Esophagus (tissue), 2 donors: ENCODE data around the gene ANKLE2. TPM values are rescaled to one million over a fixed set of nuclear protein-coding genes. Genes with fewer than 3 reads are reported as not detected.
"Not testable (repeated sequence)": the region's sequence is repeated elsewhere in the genome, so short reads cannot be mapped to it uniquely, and the experiment has no call there.

Experiments
- H3K27ac ChIP-seq, 2 donors: one replicate each; pipeline ENCODE4 v1.5.1; 2013; ENCODE audit warnings: low read depth in 2 of 2, mild to moderate bottlenecking in 2 of 2, inconsistent platforms in 1 of 2, low read length in 1 of 2, moderate library complexity in 1 of 2
- H3K27me3 ChIP-seq, 2 donors: one replicate each; pipeline ENCODE4 v1.6.1; 2013; ENCODE audit warnings: low read length in 2 of 2, control low read depth in 1 of 2, mild to moderate bottlenecking in 1 of 2; ENCODE audit not compliant: insufficient read depth in 2 of 2, control insufficient read depth in 1 of 2
- H3K36me3 ChIP-seq, 2 donors: one replicate each; pipeline ENCODE4 v1.6.1; 2013; ENCODE audit warnings: low read length in 1 of 2; ENCODE audit not compliant: control insufficient read depth in 2 of 2, insufficient read depth in 2 of 2
- H3K4me1 ChIP-seq, 2 donors: one replicate each; pipeline ENCODE4 v1.6.1; 2013; ENCODE audit warnings: low read length in 1 of 2; ENCODE audit not compliant: control insufficient read depth in 2 of 2, insufficient read depth in 2 of 2
- H3K4me3 ChIP-seq, 2 donors: one replicate each; pipeline ENCODE4 v1.5.1; 2013; ENCODE audit warnings: low read length in 2 of 2, mild to moderate bottlenecking in 2 of 2, low read depth in 1 of 2, moderate library complexity in 1 of 2
- H3K9me3 ChIP-seq, 2 donors: one replicate each; pipeline ENCODE4 v1.6.1; 2013; ENCODE audit warnings: mild to moderate bottlenecking in 2 of 2, low read depth in 1 of 2, low read length in 1 of 2, moderate library complexity in 1 of 2; ENCODE audit not compliant: control insufficient read depth in 2 of 2, insufficient read depth in 1 of 2
- WGBS, 2 donors: extraction: QIAGEN DNeasy Blood & Tissue Kit; methylation state at CpG; one replicate each; pipeline ENCODE4 v1.1.7; 2013; 5-methylcytosine and 5-hydroxymethylcytosine counted together
- polyA plus RNA-seq, 2 donors: library from polyadenylated mRNA; stranded (reverse); fragments of 200-250 nt; gene quantifications; one replicate each; pipeline ENCODE4 v1.2.3, GENCODE V29; 2013
- donor health status: healthy with polysubstance abuse.
- donor health status: Bipolar disorder and iron deficiency.

Gene ANKLE2
- polyA plus RNA-seq, 2 donors: 36.5 to 41.0 TPM

DNA sequence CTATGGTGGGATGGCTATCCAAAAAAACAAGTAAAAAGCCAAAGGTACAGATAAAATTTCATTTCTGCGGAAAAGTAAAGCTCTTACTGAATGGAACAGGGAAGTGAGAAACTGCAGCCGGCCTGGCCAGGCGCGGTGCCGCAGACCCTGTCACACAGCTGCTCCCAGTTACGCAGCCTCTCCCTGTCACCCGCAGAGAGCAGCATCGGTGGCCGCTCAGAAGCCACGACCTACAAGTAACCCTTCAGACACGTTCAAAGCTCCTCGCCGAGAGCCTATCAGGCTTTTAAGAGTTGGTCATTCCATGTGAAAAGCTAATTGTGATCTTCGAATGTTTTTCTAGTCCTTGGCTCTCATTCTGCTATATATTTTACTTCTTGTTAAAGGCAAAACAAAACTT lies 11.0 kb upstream of the ANKLE2 start:
- Histone ChIP-seq H3K4me1 (no peaks in the 10 kb centered on the region), H3K27ac (no peak overlapping the region), H3K9me3 (no peaks in the 10 kb centered on the region), H3K36me3 (peaks cover 7 to 51% of the 10 kb centered on the region in 2 donors), H3K27me3 (no peaks in the 10 kb centered on the region), H3K4me3 (no peak overlapping the region)
- 87 to 88% methylated on average over 14 of the region's 14 CpGs for WGBS, 2 donors

- WGBS, 2 donors: 78 to 82% methylated on average over 15 of the region's 15 CpGs
- no peaks in the 10 kb centered on the region for H3K9me3 ChIP-seq
- H3K27ac ChIP-seq: no peak overlapping the region
- H3K4me1 ChIP-seq: no peaks in the 10 kb centered on the region
- H3K36me3 ChIP-seq: peaks cover 3 to 38% of the 10 kb centered on the region in 2 donors
- no peaks in the 10 kb centered on the region for H3K27me3 ChIP-seq
- H3K4me3 ChIP-seq: no peak overlapping the region
Observed at GRCh38 chr12:132771126-132771838, 9.7 kb upstream of the ANKLE2 start.

- Histone ChIP-seq H3K27me3 (no peaks in the 10 kb centered on the region), H3K27ac (no peak overlapping the region), H3K9me3 (no peaks in the 10 kb centered on the region), H3K36me3 (peaks cover 0 to 5% of the 10 kb centered on the region in 2 donors), H3K4me3 (no peak overlapping the region), H3K4me1 (no peaks in the 10 kb centered on the region)
- 67 to 70% methylated on average over 27 of the region's 27 CpGs for WGBS, 2 donors
Observed at GRCh38 chr12:132766380-132767085, 4.9 kb upstream of the ANKLE2 start.

DNA sequence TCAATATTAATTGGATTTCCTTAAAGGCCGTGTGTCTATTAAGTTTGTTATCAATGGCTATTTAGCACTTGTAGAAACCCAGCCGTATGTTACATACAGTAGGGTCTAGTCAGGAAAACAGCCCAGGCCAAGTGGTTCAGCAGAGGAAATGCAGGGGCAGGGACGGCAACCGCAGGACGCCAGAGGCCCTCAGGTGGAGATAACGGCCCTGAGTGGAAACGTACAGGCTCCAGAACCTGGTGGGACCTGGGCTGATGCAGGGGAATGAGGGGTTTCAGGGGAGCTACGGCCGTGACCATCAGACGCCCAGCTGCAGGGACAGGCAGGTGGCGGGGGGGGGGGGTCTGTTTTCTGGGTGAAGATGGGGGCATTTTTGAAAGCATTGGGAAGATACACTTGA lies 3.7 kb upstream of the ANKLE2 start:
- WGBS, 2 donors: 72 to 73% methylated on average over 11 of the region's 11 CpGs
- H3K4me1 ChIP-seq: peaks cover under 1 to 2% of the 10 kb centered on the region in 2 donors
- H3K36me3 ChIP-seq: peaks cover 0 to 3% of the 10 kb centered on the region in 2 donors
- H3K27me3 ChIP-seq: no peaks in the 10 kb centered on the region
- H3K27ac ChIP-seq: no peak overlapping the region
- H3K4me3 ChIP-seq: no peak overlapping the region
- H3K9me3 ChIP-seq: no peaks in the 10 kb centered on the region

- no peaks in the 10 kb centered on the region for H3K9me3 ChIP-seq
- no peaks in the 10 kb centered on the region for H3K27me3 ChIP-seq
- no peak overlapping the region for H3K4me3 ChIP-seq
- H3K4me1 ChIP-seq: peaks cover 3 to 6% of the 10 kb centered on the region in 2 donors
- H3K36me3 ChIP-seq: no peaks in the 10 kb centered on the region
- H3K27ac ChIP-seq: no peak overlapping the region
- WGBS, 2 donors: 92 to 93% methylated on average over 19 to 20 of the region's 20 CpGs
Observed at GRCh38 chr12:132764231-132764630, 2.6 kb upstream of the ANKLE2 start.

DNA sequence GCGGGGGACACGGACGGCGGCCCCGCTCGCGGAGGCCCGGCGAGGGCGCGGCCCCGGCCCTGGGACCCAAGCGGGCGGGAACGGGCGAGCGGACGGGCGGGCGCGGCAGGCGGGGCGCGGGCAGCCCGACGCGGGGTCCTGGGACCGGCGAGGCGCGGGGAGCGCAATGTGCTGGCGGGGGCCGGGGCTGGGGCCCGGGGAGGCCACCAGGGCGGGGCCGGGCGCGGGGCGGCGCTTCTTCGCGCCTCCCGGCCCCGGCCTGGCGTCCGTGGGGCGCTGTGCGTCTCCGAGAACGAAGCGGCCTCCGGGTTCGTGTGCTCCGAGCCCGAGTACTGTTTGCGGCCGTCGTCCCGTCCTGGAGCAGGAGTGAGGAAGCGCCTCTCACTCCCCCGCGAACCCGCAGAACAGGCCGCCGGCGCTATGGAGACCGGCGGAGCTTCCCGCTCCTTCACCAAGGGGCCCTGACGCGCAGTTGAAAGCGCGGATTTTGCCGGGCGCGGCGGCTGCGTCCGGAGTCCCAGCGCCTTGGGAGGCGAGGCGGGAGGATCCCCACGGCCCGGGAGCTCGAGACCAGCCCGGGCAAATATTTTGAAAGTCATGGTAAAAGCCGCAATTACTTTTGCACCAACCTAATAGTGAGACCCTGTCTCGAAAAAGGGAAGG lies 420 bp upstream of the ANKLE2 start:
- peak overlapping the region; percentile 69 to 88 for H3K4me3 ChIP-seq
- 0 to 1% methylated on average over 70 to 89 of the region's 89 CpGs for WGBS, 2 donors
- no peaks in the 10 kb centered on the region for H3K36me3 ChIP-seq
- no peaks in the 10 kb centered on the region for H3K27me3 ChIP-seq
- H3K9me3 ChIP-seq: no peaks in the 10 kb centered on the region
- peak overlapping the region; percentile 98 to 99 for H3K27ac ChIP-seq
- H3K4me1 ChIP-seq: peaks cover 3 to 6% of the 10 kb centered on the region in 2 donors

- no peak overlapping the region for H3K4me3 ChIP-seq
- peaks cover 5% of the 10 kb centered on the region in 2 donors for H3K36me3 ChIP-seq
- H3K27ac ChIP-seq: no peak overlapping the region
- 94 to 95% methylated on average over 8 of the region's 8 CpGs for WGBS, 2 donors
- H3K9me3 ChIP-seq: no peaks in the 10 kb centered on the region
- H3K4me1 ChIP-seq: peaks cover 3 to 6% of the 10 kb centered on the region in 2 donors
- H3K27me3 ChIP-seq: no peaks in the 10 kb centered on the region
Observed at GRCh38 chr12:132759359-132759758, 2.3 kb downstream of the ANKLE2 start.

- WGBS, 2 donors: 87 to 88% methylated on average over 22 to 28 of the region's 28 CpGs
- H3K27me3 ChIP-seq, H3K4me3 ChIP-seq, H3K27ac ChIP-seq, H3K36me3 ChIP-seq, H3K9me3 ChIP-seq, H3K4me1 ChIP-seq: not testable (repeated sequence)
Observed at GRCh38 chr12:132758825-132759224, 2.8 kb downstream of the ANKLE2 start.

DNA sequence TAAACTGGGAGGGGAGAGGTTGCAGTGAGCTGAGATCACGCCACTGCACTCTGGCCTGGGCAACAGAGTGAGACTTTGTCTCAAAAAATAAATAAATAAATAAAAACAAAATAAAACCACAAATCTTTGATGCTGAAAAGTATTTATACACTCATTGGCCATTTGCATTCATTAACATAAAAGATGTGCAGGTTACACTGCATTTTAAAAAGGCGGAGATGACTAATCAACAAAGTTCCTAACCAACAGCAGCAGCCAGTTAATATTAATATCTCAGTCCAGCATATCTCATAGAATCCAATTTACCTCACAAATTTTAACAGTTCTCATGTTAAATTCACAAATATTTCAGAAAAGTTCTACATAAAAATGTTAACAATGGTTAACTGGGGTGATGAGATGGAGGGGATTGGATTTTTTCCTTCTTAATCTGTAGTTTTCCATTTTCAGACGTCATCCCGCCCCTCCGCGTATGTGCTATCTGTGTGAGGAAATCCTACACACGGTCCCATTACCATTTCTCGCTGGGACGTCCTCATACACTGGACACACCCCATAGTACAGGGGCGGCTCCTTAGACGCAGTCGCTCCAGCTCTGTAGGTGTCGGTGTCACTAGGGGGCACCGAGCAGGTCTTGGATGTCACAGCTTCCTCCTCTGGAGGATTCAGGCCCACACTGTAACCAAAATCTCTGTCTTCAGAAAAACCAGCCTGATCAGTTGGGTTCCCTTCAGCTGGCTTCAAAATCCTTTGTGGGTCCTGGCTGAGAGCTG lies 7.3 kb downstream of the ANKLE2 start:
- no peaks in the 10 kb centered on the region for H3K4me1 ChIP-seq
- no peak overlapping the region for H3K27ac ChIP-seq
- no peak overlapping the region for H3K4me3 ChIP-seq
- H3K9me3 ChIP-seq: no peaks in the 10 kb centered on the region
- H3K27me3 ChIP-seq: no peaks in the 10 kb centered on the region
- WGBS, 2 donors: 83 to 85% methylated on average over 14 of the region's 14 CpGs
- H3K36me3 ChIP-seq: peaks cover 12 to 23% of the 10 kb centered on the region in 2 donors
